Stimulated activated CD4-positive, alpha-beta T cell treated with anti-CD3 and anti-CD28 coated beads, Interleukin-4, amount 100 ng/mL, for 1 hour (primary cell): ENCODE measurements around the gene SELENOV.
A peak's percentile ranks its signal among the peaks of the same experiment; 100 is the strongest.

Experiments
- DNase-seq: peaks from one replicate; pipeline ENCODE4 v3.0.0-alpha.2; 2020

The SELENOV gene

GRCh38 chr19:39496063-39496462 lies 18.9 kb upstream of the SELENOV start:
- DNase-seq: no peak

DNA sequence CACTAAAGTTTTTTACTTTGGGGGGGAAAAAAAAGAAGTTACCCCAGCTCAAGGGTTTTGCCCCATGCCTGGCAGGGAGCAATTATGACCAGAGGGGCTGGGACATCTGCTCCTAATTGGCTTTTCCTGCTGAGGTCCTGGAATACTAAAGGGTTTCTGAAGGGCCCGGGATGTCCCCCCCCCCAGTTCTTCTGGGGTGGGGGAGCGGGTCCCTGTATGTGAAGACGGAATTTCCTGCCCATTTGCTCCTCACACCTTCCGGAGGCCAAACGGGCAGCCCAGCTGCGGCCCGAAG lies 17.3 kb upstream of the SELENOV start:
- DNase-seq: no peak

- DNase-seq: no peak
Observed at GRCh38 chr19:39497996-39498797, 16.7 kb upstream of the SELENOV start.

GRCh38 chr19:39498798-39499642 lies 15.9 kb upstream of the SELENOV start, which contains the start of gene DLL3:
Gene DLL3 (plus strand): TSS chr19:39498947. CDS start chr19:39498975, 28 bp downstream.
- peak; percentile 22 for DNase-seq

- DNase-seq: no peak
Observed at GRCh38 chr19:39499932-39500331, 15.0 kb upstream of the SELENOV start.

DNA sequence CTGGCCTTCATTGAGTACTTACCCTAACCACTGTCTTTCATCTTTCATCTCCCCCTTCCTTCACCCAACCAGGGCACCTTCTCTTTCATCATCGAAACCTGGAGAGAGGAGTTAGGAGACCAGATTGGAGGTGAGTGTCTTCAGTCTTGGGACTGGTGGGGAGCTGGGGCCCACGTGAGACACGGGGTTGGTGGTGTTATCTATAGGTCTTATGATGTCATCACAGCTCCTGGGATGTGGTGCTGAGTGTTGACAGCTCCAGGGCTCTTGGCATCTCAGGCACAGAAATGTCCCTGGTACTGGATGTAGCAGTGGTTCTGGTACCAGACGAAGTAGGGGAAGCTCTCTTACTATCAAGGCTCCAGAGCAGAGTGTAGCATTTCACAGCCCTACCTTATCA lies 14.4 kb upstream of the SELENOV start:
- no peak for DNase-seq

DNA sequence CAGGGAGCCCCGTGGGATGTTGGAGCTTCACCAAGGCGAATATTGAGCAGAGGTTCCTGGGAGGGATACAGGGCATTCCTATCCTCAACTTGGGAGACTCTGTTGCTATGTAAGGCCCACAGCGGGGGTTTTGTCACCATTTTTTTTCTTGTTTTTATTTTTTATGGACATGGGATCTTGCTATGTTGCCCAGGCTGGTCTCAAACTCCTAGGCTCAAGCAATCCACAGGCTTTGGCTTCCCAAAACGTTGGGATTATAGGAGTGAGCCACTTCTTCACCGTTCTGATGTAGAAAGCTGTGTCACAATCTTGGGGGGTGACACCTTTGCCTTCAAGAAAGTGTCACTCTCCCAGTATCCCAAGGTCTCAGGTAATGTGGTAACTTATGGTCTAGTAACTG lies 13.6 kb upstream of the SELENOV start:
- no peak for DNase-seq

GRCh38 chr19:39502640-39503417 lies 12.1 kb upstream of the SELENOV start:
- peak; percentile 79 for DNase-seq

GRCh38 chr19:39506598-39506943 lies 8.4 kb upstream of the SELENOV start:
- no peak for DNase-seq

- DNase-seq: peak; percentile 66
Observed at GRCh38 chr19:39506944-39507714, 7.8 kb upstream of the SELENOV start.

GRCh38 chr19:39507715-39508364 lies 7.1 kb upstream of the SELENOV start:
- no peak for DNase-seq

- no peak for DNase-seq
Observed at GRCh38 chr19:39508629-39509028, 6.3 kb upstream of the SELENOV start.

- no peak for DNase-seq
Observed at GRCh38 chr19:39509233-39509632, 5.7 kb upstream of the SELENOV start.

GRCh38 chr19:39512988-39513387 lies 2.0 kb upstream of the SELENOV start:
- no peak for DNase-seq

GRCh38 chr19:39515551-39516191 lies 732 bp downstream of the SELENOV start:
- DNase-seq: peak; percentile 23

- no peak for DNase-seq
Observed at GRCh38 chr19:39516270-39516669, 1.3 kb downstream of the SELENOV start.

DNA sequence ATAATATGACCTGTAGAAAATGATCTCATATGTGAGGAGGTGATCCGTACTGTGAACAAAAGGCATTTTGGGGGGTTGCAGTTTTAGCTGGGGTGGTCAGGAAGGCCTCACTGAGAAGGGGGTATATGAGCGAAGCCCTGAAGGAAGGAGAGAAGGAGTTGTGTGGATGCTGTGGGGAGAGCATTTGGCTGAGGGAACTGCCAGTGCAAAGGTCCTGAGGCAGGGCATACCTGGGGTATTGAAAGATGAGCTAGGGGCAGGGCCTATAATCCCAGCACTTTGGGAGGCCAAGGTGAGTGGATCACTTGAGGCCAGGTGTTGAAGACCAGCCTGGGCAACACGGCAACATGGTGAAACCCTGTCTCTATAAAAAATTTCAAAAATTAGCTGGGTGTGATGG lies 2.5 kb downstream of the SELENOV start:
- no peak for DNase-seq

DNA sequence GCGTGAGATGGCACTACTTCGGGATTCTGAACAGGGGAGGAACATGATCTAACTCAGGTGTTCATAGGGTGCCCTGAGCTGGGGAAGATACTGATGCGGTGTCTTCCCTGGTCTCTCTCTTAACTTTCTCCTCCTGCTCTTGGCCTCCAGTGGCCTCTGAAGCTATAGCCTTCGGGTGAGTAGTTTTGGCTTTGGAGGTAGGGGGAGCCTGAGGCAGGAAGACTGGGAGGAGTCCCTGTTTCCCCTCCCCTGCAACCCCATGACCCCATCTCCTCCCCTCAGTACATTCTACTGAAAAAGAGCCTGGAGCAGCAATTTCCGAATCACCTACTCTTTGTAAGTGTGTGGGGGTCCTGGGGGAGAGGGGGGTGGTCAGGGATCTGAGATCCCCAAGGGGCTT lies 3.5 kb downstream of the SELENOV start:
- no peak for DNase-seq

DNA sequence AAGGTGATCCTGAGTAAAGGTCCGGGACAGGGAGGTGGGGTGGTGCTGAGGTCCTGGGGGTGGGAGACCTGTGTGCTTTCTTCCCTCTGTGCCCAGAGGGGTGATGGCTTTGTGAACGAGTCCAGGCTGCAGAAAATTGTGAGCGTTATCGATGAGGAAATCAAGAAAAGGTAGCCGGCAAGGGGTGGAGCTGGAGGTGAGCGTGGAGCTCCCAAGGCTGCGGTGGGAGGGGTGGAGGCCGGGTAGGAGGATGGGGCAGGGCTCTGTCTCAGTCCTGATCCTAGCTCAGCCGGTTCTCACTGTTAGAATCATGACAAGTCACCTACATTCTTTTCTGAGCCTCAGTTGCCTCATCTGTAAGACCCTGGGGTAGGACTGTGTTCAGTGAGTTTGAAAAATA lies 4.0 kb downstream of the SELENOV start:
- DNase-seq: no peak

DNA sequence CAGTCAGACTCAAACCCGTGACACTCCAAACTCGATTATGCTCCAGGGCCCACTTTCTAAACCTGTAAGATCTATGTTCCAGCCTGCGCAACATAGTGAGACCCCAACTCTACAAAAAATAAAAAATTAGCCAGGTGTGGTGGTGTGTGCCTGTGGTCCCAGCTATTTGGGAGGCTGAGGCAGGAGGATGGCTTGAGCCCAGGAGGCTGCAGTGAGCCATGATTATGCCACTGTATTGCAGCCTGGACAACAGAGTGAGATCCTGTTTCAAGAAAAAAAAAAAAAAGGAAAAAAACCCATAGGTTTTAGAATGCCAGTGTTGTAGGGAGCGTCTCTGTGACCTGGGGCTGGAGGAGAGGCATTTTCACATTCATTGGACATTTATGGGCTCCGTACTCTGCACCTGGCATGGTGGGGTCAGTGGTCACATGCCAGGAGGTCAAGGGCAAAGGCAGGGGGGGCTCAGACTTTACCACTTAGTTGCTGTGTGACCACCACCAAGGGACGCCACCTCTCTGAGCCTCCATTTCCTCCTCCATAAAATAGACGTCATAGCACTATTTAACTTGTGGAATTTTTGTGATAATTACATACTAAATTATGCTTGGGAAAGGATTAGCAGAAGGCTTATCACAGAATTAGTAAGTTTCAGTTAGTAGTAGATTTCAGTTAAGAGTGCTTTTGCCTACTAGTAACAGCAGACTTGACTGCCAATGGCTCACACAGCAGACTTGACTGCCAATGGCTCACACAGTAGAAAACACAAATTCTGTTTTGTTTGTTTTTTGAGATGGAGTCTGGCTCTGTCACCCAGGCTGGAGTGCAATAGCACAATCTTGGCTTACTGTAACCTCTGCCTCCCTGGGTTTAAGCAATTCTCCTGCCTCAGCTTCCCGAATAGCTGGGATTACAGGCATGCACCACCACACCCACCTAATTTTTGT lies 5.9 kb downstream of the SELENOV start:
- DNase-seq: no peak

GRCh38 chr19:39524495-39524894 lies 9.6 kb downstream of the SELENOV start:
- no peak for DNase-seq
